Suprapubic skin (tissue), 4 donors: ENCODE results near the gene DIP2C. TPM values are rescaled to one million over a fixed set of nuclear protein-coding genes. Genes with fewer than 3 reads are reported as not detected.

Experiments
- DNase-seq, 2 donors: peaks; one replicate each; pipeline ENCODE4 v3.0.0-alpha.2; 2019; ENCODE audit warnings: low spot score in 2 of 2
- H3K27ac ChIP-seq: fragments of 200-600 bp; sonication (generic); one replicate; pipeline ENCODE4 v1.5.1; 2019
- H3K27me3 ChIP-seq: fragments of 200-600 bp; sonication (generic); one replicate; pipeline ENCODE4 v1.5.1; 2019
- H3K36me3 ChIP-seq: fragments of 200-600 bp; sonication (generic); one replicate; pipeline ENCODE4 v1.5.1; 2019
- H3K4me1 ChIP-seq: fragments of 200-600 bp; sonication (generic); one replicate; pipeline ENCODE4 v1.5.1; 2019
- H3K4me3 ChIP-seq: fragments of 200-600 bp; sonication (generic); one replicate; pipeline ENCODE4 v1.5.1; 2019; ENCODE audit warnings: mild to moderate bottlenecking
- H3K9me3 ChIP-seq: fragments of 200-600 bp; sonication (generic); one replicate; pipeline ENCODE4 v1.5.1; 2019
- CTCF ChIP-seq, 2 donors: fragments of 200-600 bp in 1 of 2; fragments of 450-650 bp in 1 of 2; sonication (generic) in 1 of 2; IDR thresholded peaks; one replicate each; pipeline ENCODE4 v1.5.1; 2016 to 2019; ENCODE audit warnings: antibody characterized with exemption in 2 of 2, mild to moderate bottlenecking in 1 of 2, moderate library complexity in 1 of 2
- EP300 ChIP-seq: sonication (generic); formaldehyde crosslinking; IDR thresholded peaks from one replicate; pipeline ENCODE4 v1.6.1; 2017; ENCODE audit warnings: antibody characterized with exemption
- POLR2A ChIP-seq, 2 donors: fragments of 450-650 bp; IDR thresholded peaks; one replicate each; pipeline ENCODE4 v1.6.1; 2017; ENCODE audit warnings: antibody characterized with exemption in 2 of 2, mild to moderate bottlenecking in 2 of 2, moderate library complexity in 2 of 2
- POLR2AphosphoS5 ChIP-seq, 3 donors: sonication (generic); formaldehyde crosslinking; IDR thresholded peaks; one replicate each; pipeline ENCODE4 v1.6.1; 2017; ENCODE audit warnings: antibody characterized with exemption in 3 of 3
- WGBS: methylation state at CpG from one replicate; pipeline ENCODE4 v1.1.5; 2018; 5-methylcytosine and 5-hydroxymethylcytosine counted together
- total RNA-seq, 4 donors: library from RNA; depleted of rRNA; stranded (reverse); fragments of >200 nt; gene quantifications; one replicate each; pipeline ENCODE4 v1.1.0, GENCODE V29; 2016

DIP2C gene
- total RNA-seq, 4 donors from 2014 or later, result 6.7 to 23.3 (median 14.7) TPM

GRCh38 chr10:664893-665292 lies 24.6 kb downstream of the DIP2C start:
- H3K27me3 ChIP-seq, result no peaks in the 10 kb centered on the region
- no peak for DNase-seq
- H3K9me3 ChIP-seq, result no peaks in the 10 kb centered on the region
- H3K27ac ChIP-seq, result no peak overlapping the region
- no peaks in the 10 kb centered on the region for H3K36me3 ChIP-seq
- H3K4me1 ChIP-seq, result peaks cover 23% of the 10 kb centered on the region
- no peak for TF ChIP-seq POLR2A (IDR thresholded peaks at IDR 0.05)
- no peak overlapping the region for H3K4me3 ChIP-seq
- 92% methylated on average over 4 of the region's 4 CpGs for WGBS

- Histone ChIP-seq H3K4me1 (peaks cover 25% of the 10 kb centered on the region), H3K9me3 (no peaks in the 10 kb centered on the region), H3K27me3 (no peaks in the 10 kb centered on the region), H3K36me3 (no peaks in the 10 kb centered on the region), H3K27ac (no peak overlapping the region), H3K4me3 (no peak overlapping the region)
- TF ChIP-seq EP300 (no peak), POLR2AphosphoS5 (IDR thresholded peaks at IDR 0.05) (no peak), CTCF (IDR thresholded peaks at IDR 0.05) (no peak), POLR2A (IDR thresholded peaks at IDR 0.05) (no peak)
- WGBS, result 84% methylated on average over 7 of the region's 7 CpGs
- no peak for DNase-seq
These were observed 25.2 kb downstream of the DIP2C start for GRCh38 chr10:664301-664700.

- no peak overlapping the region for H3K27ac ChIP-seq
- no peak for DNase-seq
- TF ChIP-seq CTCF (IDR thresholded peaks at IDR 0.05) (no peak), POLR2A (IDR thresholded peaks at IDR 0.05) (no peak), POLR2AphosphoS5 (IDR thresholded peaks at IDR 0.05) (no peak), EP300 (no peak)
- H3K36me3 ChIP-seq, result no peaks in the 10 kb centered on the region
- no peaks in the 10 kb centered on the region for H3K27me3 ChIP-seq
- H3K4me3 ChIP-seq, result no peak overlapping the region
- WGBS, result 73% methylated on average over 13 of the region's 13 CpGs
- peaks cover 26% of the 10 kb centered on the region for H3K4me1 ChIP-seq
- H3K9me3 ChIP-seq, result no peaks in the 10 kb centered on the region
These were observed 25.6 kb downstream of the DIP2C start for GRCh38 chr10:663831-664251.

GRCh38 chr10:663466-663751 lies 26.1 kb downstream of the DIP2C start:
- peaks cover 26% of the 10 kb centered on the region for H3K4me1 ChIP-seq
- H3K27ac ChIP-seq, result no peak overlapping the region
- TF ChIP-seq EP300 (no peak), POLR2A (IDR thresholded peaks at IDR 0.05) (no peak), POLR2AphosphoS5 (IDR thresholded peaks at IDR 0.05) (no peak), CTCF (IDR thresholded peaks at IDR 0.05) (no peak)
- DNase-seq, result no peak
- H3K36me3 ChIP-seq, result no peaks in the 10 kb centered on the region
- no peaks in the 10 kb centered on the region for H3K27me3 ChIP-seq
- no peaks in the 10 kb centered on the region for H3K9me3 ChIP-seq
- WGBS, result 82% methylated on average over 9 of the region's 9 CpGs
- H3K4me3 ChIP-seq, result no peak overlapping the region

GRCh38 chr10:662686-663465 lies 26.6 kb downstream of the DIP2C start:
- Histone ChIP-seq H3K4me3 (no peak overlapping the region), H3K27me3 (no peaks in the 10 kb centered on the region), H3K36me3 (no peaks in the 10 kb centered on the region), H3K4me1 (peaks cover 26% of the 10 kb centered on the region), H3K9me3 (no peaks in the 10 kb centered on the region), H3K27ac (no peak overlapping the region)
- 63% methylated on average over 11 of the region's 11 CpGs for WGBS
- TF ChIP-seq CTCF (IDR thresholded peaks at IDR 0.05), result no peak
- TF ChIP-seq POLR2AphosphoS5 (IDR thresholded peaks at IDR 0.05), result no peak
- no peak for TF ChIP-seq EP300
- no peak for TF ChIP-seq POLR2A (IDR thresholded peaks at IDR 0.05)
- no peak for DNase-seq

- Histone ChIP-seq H3K9me3 (no peaks in the 10 kb centered on the region), H3K27me3 (no peaks in the 10 kb centered on the region), H3K4me3 (no peak overlapping the region), H3K4me1 (peaks cover 26% of the 10 kb centered on the region), H3K36me3 (no peaks in the 10 kb centered on the region), H3K27ac (no peak overlapping the region)
- no peak for DNase-seq
- WGBS, result 89% methylated on average over 9 of the region's 9 CpGs
- TF ChIP-seq POLR2A (IDR thresholded peaks at IDR 0.05) (no peak), POLR2AphosphoS5 (IDR thresholded peaks at IDR 0.05) (no peak)
These were observed 27.3 kb downstream of the DIP2C start for GRCh38 chr10:662223-662605.
